Memory B cell (primary cell): ENCODE data around the gene OR1L6.

Source experiments
- ATAC-seq: fragments of 150-1000 bp; cut with Tn5 transposase; 2 replicates; pipeline ENCODE4 v1.10.0; 2021; ENCODE audit warnings: low read depth, mild to moderate bottlenecking, moderate library complexity
- DNase-seq, 2 donors: peaks; one replicate each; pipeline ENCODE4 v3.0.0; 2022; ENCODE audit warnings: low spot score in 2 of 2
- H3K27ac Mint-ChIP-seq: one replicate; pipeline ENCODE4 v1.8.0; 2022; ENCODE audit warnings: mild to moderate bottlenecking, moderate library complexity, mixed read lengths
- H3K27me3 Mint-ChIP-seq: one replicate; pipeline ENCODE4 v1.8.0; 2022; ENCODE audit warnings: mixed read lengths
- H3K36me3 Mint-ChIP-seq: one replicate; pipeline ENCODE4 v1.8.0; 2022; ENCODE audit warnings: mild to moderate bottlenecking, mixed read lengths
- H3K4me1 Mint-ChIP-seq: one replicate; pipeline ENCODE4 v1.8.0; 2022; ENCODE audit warnings: mixed read lengths
- H3K4me3 Mint-ChIP-seq: one replicate; pipeline ENCODE4 v1.8.0; 2022; ENCODE audit warnings: mild to moderate bottlenecking, moderate library complexity, mixed read lengths
- H3K9me3 Mint-ChIP-seq: one replicate; pipeline ENCODE4 v1.8.0; 2022; ENCODE audit warnings: mixed read lengths

Gene OR1L6

GRCh38 chr9:122789256-122790046 is 47.3 kb downstream of the OR1L6 start:
- Mint-ChIP-seq H3K9me3 (no peaks in the 10 kb centered on the region), H3K4me3 (no peak overlapping the region), H3K27ac (no peak overlapping the region), H3K27me3 (no peaks in the 10 kb centered on the region), H3K4me1 (peaks cover 3% of the 10 kb centered on the region), H3K36me3 (peaks cover 5% of the 10 kb centered on the region)
- DNase-seq = no peak
- no peak for ATAC-seq

- peaks cover 5% of the 10 kb centered on the region for H3K36me3 Mint-ChIP-seq
- ATAC-seq (no peak), DNase-seq (no peak)
- H3K27ac Mint-ChIP-seq = no peak overlapping the region
- no peaks in the 10 kb centered on the region for H3K27me3 Mint-ChIP-seq
- no peaks in the 10 kb centered on the region for H3K9me3 Mint-ChIP-seq
- peaks cover 3% of the 10 kb centered on the region for H3K4me1 Mint-ChIP-seq
- no peak overlapping the region for H3K4me3 Mint-ChIP-seq
Observed at GRCh38 chr9:122791872-122792669, 50.0 kb downstream of the OR1L6 start.

DNA sequence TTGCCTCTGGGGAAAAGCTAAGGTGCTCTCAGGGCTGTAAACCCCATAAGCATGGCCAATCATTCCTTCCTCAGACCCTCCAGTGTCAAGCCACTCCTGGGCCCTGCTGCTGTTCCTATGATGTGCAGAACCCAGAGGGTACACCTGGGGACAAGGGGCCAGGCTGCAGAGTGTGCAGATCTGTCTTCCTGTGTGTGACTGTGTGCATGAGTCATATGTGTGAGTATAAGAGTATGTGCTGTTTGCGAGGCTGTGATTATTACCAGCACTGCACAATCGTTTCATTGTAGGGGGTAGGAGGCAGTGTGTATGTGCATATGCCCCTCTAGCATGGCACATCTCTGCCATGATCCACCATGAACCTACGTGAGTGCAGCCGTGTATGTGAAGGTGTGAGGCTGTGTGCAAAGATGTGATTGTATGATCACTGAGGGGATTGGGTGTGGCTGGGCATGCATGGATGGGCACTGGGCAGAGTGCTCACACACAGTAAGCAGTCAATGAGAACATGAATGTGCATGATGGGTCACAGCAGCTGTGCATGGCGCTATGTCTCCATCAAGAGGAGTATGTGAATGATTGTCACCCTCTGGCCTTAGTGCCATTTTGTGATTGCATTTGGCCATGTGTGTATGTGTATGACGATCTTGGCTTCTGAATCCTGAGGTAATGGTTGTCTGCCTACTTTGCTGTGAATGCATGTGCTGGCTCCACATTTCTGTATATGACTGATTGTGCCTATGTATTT is 55.4 kb downstream of the OR1L6 start:
- DNase-seq (no peak), ATAC-seq (peak; percentile 29)
- no peaks in the 10 kb centered on the region for H3K27me3 Mint-ChIP-seq
- no peak overlapping the region for H3K27ac Mint-ChIP-seq
- peaks cover 8% of the 10 kb centered on the region for H3K4me1 Mint-ChIP-seq
- no peaks in the 10 kb centered on the region for H3K36me3 Mint-ChIP-seq
- no peaks in the 10 kb centered on the region for H3K9me3 Mint-ChIP-seq
- H3K4me3 Mint-ChIP-seq = no peak overlapping the region
